Stromal cell of bone marrow (primary cell): ENCODE data around the gene SYCP2.

ENCODE experiments used
- DNase-seq: peaks from one replicate; pipeline ENCODE4 v3.0.0-alpha.2; 2012; ENCODE audit warnings: low read depth

The SYCP2 gene

DNA sequence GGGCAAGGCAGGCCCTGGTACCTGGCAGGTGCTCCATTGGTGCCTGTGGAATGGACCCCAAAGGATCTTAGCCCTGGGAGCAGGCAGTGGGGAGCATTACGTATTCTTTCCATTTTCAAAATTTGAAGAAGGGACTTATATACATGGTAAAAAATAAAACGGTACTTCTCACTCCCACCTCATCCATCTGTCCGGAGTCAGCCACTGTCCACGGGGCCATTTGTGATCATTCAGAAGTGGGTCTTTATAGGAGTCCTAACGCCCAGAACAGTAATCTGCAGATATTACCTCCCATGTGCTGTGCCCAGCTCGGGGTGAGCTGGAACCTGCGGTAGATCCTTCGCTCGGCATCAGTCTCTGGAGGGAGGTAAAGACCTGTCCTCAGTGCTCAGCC, 110.4 kb downstream of the SYCP2 start:
- DNase-seq: no peak

DNA sequence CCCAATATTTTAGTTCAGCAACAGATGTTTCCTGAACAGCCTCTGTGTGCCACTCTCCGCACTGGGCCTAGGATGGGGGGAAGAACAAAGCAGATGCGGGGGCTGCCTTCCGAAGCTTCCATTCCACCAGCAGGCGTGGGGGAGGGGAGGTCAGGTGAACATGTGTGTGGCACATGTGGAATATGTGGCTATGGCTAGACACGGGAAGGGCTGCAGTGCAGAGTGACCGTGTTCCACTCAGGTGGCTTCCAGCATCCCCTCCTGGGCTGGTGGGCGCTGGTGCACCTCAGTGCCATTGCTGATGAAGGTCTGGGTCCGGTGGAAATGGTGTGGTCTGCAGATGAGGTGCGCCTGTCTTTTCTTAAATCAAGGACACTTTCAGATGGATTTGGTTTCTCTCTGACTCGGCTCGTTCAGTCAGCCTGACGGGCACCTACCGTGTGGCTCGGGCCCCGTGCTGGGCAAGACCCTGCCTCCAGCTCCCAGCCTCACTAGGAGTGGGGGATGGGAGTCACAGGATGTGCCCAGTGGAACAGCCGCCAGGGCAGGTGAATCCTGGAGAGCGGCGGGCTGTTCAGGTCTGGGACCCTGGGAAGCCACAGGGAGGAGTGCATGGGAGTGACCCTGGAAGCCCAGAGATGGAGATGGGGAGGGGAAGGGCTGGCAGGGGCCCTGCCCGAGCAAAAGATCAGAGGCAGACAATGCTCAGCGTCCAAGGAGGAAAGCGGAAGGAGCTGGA, 111.0 kb downstream of the SYCP2 start:
- DNase-seq: no peak

DNA sequence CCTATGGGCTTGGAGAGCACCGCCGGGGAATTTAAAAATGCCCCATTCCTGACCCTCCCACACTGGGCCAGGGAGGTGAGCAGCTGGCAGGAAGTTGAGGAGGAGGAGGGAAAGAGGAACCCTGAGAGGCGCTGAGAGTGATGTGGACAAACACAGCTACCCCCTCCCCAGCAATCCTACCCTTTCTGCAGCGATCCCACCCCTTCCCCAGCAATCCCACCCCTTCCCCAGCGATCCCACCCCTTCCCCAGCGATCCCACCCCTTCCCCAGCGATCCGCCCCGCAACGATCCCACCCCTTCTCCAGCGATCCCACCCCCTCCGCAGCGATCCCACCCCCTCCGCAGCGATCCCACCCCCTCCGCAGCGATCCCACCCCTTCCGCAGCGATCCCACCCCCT, 111.6 kb downstream of the SYCP2 start:
- no peak for DNase-seq

DNA sequence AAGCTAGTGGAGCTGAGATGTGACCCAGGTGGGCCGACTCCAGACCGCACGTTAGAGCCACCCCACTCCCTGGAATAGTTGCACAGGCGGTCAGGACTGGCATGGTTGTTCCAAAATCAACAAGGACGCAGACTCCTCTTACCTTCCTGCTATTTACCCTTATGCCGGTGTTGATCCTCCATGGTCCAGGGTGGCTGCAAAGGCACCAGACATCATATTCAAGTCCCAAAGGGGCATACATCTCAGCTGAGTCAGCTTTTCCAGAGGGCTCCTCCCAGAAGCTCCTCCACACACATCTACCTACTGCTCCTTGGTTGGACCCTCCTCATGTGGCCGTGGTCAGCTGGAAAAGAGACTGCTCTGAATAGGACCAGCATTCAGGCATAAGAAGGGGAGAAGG, 112.2 kb downstream of the SYCP2 start:
- DNase-seq: no peak

DNA sequence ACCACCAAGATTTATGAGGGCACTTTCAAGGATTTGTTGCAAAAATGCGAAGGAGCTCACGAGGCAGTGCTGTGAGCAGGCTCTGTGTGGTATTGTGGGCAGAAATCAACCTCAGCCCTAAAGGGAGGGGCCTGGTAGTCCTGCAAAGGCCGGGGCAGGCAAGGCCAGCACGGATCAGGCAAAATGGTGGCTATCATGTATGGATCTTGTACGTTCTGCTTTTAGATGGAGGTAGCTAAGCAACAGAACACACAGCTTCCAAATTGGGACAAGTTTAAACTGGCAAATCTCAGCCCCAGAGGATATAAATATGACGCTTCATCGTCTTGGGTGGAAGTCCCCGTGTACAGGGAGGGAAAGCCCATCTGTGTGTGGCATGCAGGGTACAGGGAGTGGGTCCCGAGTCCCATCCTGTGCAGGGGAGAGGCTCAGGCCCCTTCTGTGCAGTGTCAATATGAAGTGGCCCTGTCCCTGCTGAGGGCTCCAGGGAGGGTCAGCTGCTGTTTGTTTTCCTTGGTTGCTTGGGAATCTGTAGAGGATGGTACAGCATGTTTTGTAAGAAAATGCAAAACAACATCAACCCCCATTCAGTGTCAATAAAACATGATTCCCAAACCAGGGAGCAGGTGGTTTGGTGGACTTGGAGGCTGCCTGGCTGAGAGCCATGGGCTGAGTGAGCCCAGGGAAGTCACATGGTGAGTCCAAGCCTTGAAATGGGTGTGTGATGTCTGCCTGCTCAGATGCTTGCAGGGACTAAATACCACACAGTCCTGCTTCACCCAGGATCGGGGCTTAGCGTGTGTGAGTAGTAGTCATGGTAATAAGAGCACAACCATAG, 113.0 kb downstream of the SYCP2 start:
- no peak for DNase-seq

DNA sequence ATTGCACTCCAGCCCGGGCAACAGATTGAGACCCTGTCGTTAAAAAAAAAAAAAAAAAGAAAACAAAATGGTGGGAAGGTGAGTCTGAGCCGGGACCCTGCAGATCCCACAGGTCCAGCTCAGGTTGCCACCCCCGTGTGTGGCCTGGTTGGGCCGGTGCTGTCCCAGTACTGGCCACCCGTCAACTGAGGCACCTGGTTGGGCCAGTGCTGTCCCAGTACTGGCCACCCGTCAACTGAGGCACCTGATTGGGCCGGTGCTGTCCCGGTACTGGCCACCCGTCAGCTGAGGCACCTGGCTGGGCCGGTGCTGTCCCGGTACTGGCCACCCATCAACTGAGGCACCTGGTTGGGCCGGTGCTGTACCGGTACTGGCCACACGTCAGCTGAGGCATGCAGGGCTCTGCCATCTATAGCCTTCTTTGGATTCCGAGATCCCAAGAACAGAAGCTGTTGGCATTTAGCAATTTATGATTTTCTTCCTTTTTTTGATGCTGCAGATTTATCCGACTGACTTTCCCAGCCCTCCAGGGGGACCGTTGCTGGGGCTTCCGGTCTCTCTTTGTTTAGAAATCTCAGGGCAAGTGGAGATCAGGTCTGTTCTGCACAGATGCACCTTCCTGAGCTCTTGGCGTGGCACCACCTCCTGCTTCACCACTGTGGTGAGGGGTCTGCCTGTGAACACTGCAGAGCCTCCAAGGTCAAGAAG, 113.8 kb downstream of the SYCP2 start:
- no peak for DNase-seq

DNA sequence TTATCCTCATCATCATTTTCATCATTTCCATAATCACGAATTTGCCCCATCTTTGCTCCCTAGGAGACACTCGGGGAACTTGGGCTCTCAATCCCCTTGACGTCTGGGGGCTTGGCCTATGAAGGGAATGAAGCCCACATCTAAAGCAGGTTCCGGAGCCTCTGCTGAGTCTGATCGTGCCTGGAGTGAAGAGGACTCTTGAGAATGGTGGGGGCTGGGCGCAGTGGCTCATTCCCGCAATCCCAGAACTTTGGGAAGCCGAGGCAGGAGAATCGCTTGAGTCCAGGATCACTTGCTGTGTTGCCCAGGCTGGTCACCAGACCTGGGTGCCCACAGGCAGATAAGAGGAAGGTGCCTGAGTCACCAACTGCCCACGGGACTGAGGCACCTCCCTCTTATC, 114.5 kb downstream of the SYCP2 start:
- DNase-seq: no peak

DNA sequence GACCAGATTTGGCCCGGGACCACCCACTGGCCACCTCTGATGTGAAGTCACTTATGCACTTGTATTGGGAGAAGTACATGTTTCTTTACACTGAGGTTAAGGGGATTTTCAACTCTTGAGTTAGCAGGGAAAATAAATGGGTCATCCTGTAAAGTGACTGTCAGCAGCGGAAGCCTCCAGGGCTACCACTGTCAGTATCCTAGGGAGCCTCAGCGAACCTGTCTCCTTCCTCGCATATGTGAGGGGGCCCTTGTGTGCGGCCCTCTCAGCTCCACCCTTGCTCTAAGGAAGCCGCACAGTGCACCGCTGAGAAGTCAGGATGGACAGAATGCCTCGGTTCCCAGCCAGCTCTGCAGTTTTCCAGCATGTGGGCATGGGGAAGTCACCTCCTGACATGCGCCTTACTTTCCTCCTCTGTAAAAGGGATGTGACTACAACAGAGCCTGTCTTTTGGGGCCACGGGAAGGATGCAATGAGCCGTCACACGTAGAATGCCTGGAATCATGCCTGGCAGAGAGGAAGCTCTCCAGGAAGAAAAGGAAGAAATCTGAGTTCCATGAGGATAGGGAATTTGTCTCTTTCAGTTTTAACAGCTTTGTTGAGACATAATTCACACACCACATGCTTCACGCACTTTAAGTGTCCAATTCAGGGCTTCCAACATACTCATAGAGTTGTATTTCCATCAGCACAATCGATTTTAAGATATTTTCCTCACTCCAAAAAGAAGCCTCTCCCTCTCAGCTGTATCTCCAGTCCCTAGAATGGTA, 115.4 kb downstream of the SYCP2 start:
- no peak for DNase-seq

DNA sequence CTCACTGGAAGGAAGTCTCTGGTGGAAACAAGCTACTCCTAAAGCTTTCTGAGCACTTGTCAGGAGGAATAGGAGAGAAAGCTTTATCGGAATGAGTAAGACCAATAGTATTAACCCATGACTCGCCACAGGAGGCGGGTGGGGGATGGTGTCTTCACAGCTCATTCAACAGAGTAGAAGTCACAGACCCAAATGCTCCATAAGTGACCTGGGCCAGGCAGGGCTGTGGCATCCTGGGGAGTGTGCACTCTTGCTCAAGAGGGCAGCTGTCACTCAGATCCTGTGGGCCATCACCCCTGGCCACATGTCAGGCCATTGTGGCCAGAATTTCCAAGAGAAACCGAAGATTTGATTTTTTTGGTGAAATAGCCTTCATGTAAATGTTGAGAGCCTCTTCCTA, 116.0 kb downstream of the SYCP2 start:
- DNase-seq: no peak

DNA sequence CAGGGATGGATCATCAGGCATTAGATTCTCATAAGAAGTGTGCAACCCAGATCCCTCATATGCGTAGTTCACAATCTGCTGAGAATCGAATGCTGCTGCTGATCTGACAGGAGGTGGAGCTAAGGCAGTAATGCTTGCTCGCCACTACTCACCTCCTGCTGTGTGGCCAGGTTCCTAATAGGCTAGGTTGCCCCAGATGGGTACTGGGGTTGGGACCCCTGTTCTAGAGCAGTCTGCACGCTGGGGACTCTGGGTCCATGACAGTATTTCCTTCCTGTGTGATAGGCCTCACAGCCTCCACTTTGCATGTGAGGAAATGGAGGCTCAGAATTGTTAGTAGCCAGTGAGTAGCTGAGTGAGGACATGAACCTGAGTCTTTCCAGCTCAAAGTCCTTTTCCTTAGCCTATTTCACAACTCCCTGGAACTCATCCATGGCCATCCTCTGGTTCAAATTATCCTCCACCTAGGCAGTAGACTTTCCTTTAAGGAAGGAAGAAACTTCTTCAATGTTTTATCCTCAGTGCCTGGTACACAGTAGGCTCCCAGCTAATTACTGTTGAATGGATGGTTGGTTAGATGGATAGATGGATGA, 117.2 kb downstream of the SYCP2 start:
- no peak for DNase-seq

DNA sequence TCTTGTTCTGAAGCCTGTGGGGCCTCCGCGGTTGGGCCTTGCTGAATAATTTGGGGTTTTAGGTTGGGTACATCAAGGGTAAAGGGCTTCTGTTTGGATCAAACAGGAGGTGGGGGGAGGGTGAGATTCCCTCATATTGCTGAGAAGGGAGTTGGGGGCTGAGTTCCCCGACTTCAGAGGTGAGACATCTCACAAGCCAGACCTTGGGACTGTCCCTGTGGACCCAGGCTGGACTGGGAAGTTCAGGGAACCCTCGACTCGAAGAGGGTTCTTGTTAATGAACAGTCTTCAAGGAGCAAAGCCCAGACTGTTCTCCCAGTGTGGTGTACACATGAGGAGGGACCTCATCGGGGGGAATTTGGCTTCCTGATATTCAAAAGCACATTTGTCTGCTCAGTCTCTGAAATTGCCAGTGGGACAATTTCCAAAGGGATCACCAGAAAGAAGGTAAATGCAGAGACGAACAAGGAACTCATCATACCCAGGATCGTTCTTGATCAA, 118.5 kb downstream of the SYCP2 start:
- DNase-seq: no peak

DNA sequence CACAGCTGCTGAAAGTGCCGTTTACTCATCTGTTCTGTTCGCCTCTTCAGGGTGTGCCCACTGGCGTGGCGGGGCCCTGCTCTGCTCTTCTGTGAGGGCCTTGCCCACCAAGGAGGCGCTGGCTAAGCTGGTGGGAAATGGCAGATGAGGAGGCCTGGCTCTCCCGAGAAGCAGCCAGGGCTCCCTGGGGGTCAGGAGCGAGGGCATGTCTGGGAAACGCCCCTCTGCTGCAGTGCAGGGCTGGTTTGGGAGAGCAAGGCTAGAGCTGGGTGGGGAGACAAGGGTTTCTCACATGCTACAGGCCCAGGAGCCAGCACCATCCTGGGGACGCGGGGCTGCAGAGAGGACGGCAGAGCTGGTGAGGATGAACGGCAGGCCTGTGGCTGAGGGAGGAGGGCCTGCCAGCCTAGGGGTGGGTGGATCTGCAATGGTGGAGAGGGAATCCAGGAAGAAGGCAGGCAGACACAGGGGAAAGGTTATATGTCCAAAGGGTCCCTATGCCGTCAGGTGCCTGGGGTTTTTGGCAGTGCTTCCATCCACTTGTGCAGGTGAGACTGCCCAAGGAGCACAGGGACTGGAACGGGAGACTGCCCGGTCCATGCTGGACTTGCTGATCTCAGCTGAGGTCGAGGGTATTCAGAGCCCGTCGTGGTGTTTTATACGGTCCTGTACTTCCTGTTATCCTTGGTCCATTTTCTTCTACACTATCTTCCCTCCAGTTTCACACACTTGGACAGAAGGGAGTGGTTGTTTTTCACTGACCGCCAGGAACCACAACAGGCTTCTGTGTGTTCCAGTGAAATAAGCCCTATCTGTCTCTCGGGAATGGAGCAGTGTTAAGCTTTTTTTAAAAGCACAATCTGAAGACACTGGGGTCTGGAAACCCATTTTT, 119.2 kb downstream of the SYCP2 start:
- no peak for DNase-seq
